Retinal pigment epithelial cell (primary cell): ENCODE measurements around the gene RAB34.

Experiments used
- DNase-seq: peaks from one replicate; pipeline ENCODE4 v3.0.0-alpha.2; 2010; ENCODE audit warnings: low read depth
- H3K4me3 ChIP-seq: 2 replicates; pipeline ENCODE4 v1.5.1; 2011; ENCODE audit warnings: mild to moderate bottlenecking, low read length, control low read depth, moderate library complexity
- TF ChIP-seq, protein P1 (sequence below): conservative IDR thresholded peaks from 2 replicates; pipeline ENCODE4 v1.5.1; 2011; ENCODE audit warnings: low read depth, low read length, control low read depth, inconsistent platforms

The RAB34 gene

DNA sequence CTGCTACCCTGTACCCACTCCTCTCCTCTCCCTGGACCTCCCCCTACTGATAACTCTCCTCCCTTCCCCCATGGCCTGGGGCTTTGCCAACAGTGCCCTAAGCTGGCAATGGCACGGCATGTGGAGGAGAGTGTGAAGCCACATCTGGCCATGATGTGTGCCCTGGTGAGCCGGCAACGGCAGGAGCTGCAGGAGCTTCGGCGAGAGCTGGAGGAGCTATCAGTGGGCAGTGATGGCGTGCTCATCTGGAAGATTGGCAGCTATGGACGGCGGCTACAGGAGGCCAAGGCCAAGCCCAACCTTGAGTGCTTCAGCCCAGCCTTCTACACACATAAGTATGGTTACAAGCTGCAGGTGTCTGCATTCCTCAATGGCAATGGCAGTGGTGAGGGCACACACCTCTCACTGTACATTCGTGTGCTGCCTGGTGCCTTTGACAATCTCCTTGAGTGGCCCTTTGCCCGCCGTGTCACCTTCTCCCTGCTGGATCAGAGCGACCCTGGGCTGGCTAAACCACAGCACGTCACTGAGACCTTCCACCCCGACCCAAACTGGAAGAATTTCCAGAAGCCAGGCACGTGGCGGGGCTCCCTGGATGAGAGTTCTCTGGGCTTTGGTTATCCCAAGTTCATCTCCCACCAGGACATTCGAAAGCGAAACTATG is 31.3 kb upstream of the RAB34 start:
- H3K4me3 ChIP-seq: no peak overlapping the region
- no peak for DNase-seq
- TF ChIP-seq, protein P1, sequence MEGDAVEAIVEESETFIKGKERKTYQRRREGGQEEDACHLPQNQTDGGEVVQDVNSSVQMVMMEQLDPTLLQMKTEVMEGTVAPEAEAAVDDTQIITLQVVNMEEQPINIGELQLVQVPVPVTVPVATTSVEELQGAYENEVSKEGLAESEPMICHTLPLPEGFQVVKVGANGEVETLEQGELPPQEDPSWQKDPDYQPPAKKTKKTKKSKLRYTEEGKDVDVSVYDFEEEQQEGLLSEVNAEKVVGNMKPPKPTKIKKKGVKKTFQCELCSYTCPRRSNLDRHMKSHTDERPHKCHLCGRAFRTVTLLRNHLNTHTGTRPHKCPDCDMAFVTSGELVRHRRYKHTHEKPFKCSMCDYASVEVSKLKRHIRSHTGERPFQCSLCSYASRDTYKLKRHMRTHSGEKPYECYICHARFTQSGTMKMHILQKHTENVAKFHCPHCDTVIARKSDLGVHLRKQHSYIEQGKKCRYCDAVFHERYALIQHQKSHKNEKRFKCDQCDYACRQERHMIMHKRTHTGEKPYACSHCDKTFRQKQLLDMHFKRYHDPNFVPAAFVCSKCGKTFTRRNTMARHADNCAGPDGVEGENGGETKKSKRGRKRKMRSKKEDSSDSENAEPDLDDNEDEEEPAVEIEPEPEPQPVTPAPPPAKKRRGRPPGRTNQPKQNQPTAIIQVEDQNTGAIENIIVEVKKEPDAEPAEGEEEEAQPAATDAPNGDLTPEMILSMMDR: no peak

DNA sequence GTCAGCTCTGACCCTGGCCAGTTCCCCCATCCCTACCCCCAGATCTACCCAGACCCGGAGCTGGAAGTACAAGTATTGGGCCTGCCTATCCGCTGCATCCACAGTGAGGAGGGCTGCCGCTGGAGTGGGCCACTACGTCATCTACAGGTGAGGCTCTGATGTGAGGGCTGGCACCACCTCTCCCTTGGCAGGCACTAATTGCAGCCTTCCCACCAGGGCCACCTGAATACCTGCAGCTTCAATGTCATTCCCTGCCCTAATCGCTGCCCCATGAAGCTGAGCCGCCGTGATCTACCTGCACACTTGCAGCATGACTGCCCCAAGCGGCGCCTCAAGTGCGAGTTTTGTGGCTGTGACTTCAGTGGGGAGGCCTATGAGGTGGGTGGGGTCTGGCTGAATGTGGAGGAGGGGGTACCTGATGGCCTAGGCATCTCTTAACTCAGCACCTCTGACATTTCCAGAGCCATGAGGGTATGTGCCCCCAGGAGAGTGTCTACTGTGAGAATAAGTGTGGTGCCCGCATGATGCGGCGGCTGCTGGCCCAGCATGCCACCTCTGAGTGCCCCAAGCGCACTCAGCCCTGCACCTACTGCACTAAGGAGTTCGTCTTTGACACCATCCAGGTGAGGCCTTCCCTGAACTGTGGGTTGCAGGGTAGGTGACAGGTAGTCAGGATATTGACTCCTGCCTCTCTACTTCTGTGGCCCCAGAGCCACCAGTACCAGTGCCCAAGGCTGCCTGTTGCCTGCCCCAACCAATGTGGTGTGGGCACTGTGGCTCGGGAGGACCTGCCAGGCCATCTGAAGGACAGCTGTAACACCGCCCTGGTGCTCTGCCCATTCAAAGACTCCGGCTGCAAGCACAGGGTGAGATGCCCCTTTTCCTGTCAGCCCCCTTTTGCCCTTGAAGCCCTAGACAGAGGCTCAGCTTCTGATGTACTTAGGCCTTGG is 30.4 kb upstream of the RAB34 start:
- TF ChIP-seq, protein P1: no peak
- H3K4me3 ChIP-seq: no peak overlapping the region
- DNase-seq: no peak

DNA sequence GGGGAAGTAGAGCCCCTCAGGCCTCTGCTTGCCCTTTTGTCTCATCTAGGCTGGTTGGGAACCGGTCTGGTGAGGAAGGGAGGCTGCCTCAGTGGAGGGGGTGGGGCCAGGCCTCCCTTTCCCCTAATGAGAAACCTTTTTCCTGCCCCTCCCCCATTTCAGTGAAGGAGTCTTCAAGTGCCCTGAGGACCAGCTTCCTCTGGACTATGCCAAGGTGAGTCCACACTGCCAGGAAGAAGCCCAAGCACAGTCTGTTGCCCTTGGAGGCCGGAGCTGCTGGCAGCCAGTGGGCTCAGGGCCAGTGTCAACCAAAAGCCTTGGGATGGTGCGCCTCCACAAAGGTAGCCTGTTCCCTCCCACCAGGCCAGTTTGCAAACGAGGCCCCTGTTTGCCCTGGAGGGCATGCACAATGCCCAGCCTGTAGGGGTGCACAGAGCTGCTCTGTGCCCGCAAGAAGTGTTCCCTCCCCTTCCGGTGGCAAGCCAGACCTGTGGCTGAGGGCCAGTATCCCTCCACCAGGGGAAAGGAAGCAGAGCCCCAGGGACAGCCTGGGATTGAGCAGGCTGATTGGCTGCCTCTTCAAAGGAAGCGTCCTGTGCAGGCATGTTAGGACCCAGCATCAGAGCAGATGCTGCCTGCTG is 29.5 kb upstream of the RAB34 start:
- H3K4me3 ChIP-seq: no peak overlapping the region
- TF ChIP-seq, protein P1: no peak

DNA sequence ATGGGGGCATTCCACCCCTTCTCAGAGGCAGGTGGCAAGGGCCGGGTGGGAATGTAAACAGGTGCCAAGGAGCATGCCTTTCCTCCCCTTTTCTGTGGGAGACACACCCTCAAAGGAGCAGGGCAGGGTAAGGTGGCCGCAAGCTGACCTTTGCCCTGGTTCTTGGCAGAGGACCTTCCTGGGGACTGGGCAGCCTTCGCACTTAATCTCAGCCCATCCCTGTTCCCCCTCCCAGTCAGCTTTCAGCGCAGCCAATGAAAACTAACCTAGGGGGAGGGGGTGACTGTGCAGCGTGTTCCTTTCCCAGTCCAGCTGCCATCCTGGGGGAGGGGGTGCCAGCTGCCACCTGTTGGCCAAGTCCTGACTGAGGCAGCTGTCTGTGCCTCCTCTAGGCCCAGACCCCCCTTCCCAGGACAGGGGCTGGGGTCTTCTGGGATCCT is 29.0 kb upstream of the RAB34 start:
- TF ChIP-seq, protein P1: no peak
- DNase-seq: peak; percentile 36
- peak overlapping the region; percentile 94 for H3K4me3 ChIP-seq

More for the DNA sequence above, 29.5 kb upstream of the RAB34 start:
- no peak for DNase-seq

DNA sequence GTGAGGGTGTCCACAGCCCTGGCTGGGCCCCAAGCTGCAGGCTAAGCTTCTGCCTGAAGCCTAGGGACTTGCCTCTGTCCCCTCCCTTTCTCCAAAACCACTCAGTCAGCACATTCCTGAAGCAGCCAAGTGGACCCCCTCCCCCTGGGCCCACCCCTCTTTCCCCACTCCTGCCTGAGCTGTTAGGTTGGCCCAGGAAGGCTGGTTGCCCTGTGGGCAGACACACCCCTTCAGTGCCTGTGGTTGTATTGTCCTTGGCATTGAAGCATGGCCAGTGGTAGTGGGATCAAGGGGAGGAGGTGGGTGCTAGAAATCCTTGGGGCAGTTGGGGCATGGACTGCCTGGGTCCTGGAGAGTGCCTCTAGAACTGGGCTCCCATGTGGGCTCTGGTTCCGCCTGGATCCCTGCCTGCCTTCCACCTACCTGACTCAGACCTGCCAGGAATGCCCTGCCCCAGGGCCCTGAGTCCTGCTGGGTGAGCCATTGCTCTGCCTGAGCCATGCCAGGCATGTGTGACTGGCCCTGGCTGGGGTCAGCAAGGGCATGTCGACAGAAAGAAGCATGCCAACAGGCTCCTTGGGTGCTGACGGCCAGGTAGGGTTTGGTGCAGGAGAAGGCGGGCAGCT is 28.2 kb upstream of the RAB34 start:
- TF ChIP-seq, protein P1: no peak
- H3K4me3 ChIP-seq: peak overlapping the region; percentile 94
- DNase-seq: peak; percentile 21

DNA sequence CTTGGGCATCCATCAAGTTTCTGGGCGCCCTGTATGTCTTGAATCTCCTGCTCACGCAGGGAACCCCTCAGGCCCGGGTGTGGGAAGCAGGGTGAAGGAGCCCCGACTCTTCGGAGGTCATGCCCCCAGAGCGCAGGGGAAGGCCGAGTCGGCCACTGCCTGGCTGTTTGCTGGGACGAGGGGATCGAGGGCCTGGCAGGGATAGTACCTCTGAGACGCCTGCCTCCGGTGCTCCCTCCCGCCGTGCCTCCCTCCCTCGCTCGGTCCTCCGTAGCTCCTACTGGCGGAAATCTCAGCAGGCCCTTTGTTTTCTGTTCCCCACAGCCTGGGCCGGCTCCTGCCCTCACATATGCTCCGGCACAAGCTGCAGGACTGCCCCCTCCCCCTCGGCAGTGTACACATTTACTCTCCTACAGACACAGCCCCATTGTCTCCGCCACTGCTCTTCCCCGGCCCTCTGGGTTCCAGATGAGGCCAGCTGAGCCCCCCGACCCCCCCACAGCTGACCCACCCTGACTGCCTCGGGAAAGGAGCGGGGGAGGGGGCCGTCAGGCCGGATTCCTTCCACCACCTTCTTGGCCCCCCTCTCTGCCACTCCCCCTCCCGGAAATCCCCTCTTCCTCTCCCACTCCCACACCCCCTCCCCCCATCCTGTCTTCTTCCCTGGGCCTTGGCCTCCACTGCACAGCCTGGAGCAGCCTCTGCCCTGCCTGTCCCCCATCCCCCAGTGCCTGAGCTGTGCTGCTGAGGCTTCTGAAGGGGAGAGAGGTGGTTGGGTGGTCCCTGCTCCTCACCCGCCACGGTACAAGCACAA is 27.5 kb upstream of the RAB34 start:
- peak; percentile 13 for DNase-seq
- H3K4me3 ChIP-seq: peak overlapping the region; percentile 94
- TF ChIP-seq, protein P1: no peak
